GM18951 (cell line): Measurements from ENCODE around the gene LENG1.

Experiments used
- POLR2A ChIP-seq: IDR thresholded peaks from 4 replicates; pipeline ENCODE4 v1.6.1; 2011; ENCODE audit warnings: mild to moderate bottlenecking; ENCODE audit not compliant: insufficient read length, insufficient read depth; ENCODE audit errors: extremely low read depth
- in situ Hi-C: fragments of 300-500 bp; cut with MboI; formaldehyde crosslinking; loops from one replicate; pipeline ENCODE4 v1.12.0; 2022; ENCODE audit warnings: low sequenced_read_pairs, mixed read lengths, inconsistent platforms; ENCODE audit not compliant: unreplicated experiment

LENG1 gene

DNA sequence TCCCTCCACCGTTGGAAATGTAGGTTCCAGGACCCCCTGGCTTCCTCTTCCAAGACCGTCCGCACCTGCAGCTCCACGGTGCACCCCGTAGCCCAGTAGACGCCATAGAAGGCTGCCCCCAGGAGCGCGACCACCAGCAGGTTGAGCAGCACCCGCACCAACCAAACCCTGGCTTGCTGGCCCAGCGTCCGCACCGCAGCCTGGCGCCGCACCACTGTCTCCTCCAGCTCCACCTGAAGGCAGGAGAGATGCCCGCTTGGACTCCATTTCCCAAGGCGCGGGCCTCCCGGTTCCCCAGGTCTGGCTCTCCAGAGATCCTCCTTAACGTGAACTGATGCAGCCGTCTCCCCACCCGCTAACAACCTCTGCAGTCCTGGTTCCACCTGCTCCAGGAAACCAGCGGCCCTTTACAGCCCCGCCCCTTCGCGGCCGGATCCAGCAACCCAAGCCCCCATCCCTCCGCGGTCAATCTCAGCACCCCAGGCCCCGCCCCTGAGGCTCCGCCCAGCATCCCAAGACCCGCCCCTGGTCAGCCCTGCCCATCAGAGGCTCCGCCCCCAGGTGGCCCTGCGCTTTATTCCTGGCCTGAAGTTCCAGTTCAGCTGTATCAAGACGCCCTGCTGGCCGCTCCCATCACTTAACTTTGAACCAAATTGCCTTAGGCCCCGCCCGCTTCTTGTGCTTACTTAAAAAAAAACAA, 5.0 kb upstream of the LENG1 start:
- TF ChIP-seq POLR2A = no peak
- in situ Hi-C loops = no loop called here

DNA sequence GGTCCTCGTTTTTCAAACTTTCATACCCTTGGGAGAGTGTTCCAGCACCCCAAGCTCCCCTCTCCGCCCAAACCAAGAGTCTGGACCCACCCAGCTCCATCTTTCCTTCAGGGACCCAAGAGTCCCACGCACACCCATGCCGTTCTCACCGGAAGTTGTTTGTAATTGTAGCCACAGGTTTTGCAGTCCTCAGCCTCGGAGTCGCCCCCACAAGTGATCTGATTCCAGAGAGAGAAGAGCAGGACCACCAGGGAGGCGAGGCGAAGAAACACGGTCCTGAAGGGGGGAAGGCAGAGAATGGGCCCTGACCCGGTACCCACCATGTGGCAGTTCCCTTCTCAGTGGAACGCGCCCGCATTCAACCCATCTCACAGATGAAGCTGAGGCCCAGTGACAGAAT, 3.4 kb upstream of the LENG1 start:
- in situ Hi-C loops = no loop called here
- no peak for TF ChIP-seq POLR2A

DNA sequence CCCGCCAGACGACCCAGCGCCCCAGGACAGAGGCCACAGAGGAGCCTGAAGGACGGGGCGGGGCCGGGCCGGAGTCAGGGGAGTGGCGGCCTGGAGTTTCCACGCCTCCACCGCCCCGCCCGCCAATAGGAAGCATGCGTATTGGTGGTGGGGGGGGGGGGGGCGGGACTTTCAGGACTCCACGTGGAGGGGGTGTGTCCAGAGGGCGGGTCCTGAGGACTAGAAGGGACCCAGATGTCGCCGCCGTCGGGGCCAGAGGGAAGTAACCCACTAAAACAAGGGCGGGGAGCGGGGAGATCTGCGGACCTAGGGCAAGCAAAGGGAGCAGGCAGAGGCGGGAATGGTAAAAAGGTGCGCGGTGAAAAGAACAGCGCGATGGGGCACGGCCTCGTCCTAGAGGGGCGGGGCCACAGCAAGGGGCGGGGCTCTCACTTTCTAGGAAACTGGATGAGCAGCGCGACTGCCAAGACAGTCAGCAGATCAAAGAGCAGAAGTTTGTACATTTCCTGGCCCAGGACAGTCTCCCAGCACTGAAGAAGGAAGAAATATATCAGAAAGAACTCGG, 2.8 kb upstream of the LENG1 start:
- no peak for TF ChIP-seq POLR2A
- in situ Hi-C loops = no loop called here

DNA sequence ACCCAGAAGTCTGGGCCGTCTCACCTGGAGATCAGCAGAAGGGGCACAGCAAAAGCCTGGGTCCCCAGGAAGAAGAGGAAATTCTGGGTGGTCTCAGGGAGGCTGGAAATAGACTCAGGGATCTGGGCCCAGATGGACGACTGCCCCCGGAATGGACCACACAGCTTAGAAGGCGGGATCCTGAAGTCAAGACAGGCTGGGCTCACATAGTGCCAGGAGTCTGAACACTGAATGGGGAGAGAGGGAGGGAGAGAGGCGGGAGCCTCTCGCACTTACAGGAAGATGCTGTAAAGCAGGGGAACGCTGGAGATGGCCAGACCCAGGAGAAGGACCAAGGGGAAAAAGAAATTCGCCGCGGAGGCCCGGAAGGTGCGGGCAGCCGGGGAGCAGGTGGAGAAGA, 1.3 kb upstream of the LENG1 start:
- in situ Hi-C loops = no loop called here
- no peak for TF ChIP-seq POLR2A

DNA sequence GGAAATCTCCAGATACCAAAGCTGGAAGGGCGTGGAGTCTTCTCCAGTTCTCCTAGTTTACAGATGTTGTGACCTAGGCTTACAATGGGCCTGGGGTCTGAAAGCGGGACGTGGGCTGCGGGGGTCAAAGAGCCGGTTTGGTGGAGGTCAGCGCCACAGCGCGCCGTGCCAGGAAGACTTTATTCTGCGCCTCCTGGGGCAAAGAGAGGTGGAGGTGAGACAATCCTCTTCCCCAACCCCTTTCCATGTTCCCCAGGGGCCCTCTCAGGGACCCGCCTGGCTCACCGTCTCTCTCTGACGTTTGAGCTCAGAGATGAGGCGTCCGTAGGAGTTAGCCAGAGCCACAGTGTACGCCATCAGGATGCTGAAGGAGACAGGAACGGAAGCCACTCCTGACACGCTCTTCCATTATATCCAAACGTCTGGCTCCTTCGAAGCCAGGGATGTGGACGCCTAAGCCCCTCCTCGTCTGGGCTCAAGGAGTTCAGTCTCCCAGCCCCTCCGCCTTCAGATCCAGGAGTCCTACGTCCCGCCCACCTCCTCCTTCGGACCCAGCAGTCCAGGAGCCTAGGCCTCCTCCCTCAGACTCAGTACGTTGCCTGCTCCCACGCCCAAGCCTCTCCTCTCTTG, 776 bp upstream of the LENG1 start:
- TF ChIP-seq POLR2A = no peak
- in situ Hi-C loops = no loop called here

DNA sequence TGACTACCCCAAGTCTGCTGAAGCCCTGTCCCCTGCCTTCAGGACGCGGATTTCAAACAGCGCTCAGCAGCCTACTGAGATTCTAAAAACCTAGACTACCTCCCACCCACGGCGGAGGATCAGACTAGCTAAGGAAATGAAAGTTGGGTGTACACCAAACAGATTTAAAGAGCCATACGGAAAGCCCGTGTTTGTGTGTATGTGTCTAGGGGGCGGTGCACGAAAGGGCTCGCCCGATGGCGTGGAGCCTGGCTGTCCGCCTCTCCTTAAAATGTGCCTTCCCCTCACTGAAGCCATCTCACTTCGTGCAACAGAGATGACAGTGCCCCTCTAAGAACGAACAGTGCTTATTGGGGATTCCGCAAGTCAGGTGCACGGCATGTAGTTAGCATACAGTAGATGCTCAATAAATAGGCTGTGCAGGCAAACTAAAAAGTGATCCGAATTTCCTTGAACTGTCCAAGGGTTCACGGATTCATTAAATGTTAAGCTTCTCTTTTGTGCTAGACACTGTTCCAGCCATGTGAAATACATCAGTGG, 639 bp downstream of the LENG1 start:
- no peak for TF ChIP-seq POLR2A
- in situ Hi-C loops = no loop called here

DNA sequence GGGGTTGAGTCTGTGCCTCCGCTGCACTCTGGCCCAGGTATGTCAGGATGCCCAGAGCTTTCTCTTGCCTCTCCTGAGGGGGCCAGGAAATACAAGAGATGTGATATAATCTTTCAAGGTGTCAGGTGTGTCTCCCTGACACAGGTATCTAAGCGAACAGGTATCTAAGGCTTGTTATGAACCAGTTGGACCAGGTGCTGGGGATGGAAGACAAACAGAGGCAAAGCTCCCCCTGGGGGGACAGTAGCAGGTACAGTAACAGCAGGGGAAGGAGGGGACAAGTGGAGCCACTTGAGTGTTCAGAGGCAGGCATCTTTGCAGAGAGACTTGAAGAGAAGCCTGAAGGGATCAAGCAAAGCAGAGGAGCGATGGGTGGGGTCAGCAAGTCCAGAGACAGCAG, 2.6 kb downstream of the LENG1 start:
- in situ Hi-C loops = no loop called here
- TF ChIP-seq POLR2A = no peak

DNA sequence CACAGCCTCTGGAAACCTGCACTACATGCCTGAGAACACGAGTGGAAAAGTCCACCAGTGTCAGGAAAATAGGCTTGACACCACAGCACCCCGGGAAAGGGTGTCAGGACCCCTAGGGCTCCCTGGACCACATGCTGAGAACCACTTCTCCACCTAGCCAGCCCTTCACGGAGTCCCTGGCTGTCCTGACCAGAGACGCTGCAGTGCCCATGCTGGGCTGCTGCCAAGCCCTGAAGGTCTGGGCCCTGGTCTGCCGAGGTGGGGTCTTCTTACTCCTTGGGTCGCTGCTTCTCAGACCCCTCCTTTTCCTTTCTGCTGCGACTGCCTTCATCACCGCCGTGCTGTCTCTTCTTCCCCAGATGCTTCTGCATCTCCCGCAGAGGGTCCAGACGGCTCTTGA, 3.0 kb downstream of the LENG1 start:
- in situ Hi-C loops = no loop called here
- TF ChIP-seq POLR2A = no peak

DNA sequence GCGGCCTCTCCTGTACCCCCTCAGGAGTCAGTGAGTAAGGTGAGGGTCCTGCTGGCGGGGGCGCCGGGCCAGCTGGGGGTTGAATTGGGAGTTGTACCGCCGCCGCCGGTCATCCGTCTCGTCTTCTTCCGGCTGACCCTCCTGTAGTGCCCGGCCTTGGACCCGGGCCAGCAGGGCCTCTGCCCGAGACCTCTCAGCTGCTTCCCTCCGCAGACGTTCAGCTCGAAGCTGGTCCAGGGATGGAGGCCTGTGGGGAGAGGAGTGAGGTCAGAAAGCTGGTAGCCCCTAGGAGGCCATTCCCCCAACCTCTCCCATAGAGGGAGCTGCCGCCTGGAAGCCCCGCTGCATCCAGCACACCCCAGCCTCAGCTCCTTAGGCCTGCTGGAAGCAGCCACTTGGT, 3.8 kb downstream of the LENG1 start:
- no peak for TF ChIP-seq POLR2A
- in situ Hi-C loops = no loop called here

DNA sequence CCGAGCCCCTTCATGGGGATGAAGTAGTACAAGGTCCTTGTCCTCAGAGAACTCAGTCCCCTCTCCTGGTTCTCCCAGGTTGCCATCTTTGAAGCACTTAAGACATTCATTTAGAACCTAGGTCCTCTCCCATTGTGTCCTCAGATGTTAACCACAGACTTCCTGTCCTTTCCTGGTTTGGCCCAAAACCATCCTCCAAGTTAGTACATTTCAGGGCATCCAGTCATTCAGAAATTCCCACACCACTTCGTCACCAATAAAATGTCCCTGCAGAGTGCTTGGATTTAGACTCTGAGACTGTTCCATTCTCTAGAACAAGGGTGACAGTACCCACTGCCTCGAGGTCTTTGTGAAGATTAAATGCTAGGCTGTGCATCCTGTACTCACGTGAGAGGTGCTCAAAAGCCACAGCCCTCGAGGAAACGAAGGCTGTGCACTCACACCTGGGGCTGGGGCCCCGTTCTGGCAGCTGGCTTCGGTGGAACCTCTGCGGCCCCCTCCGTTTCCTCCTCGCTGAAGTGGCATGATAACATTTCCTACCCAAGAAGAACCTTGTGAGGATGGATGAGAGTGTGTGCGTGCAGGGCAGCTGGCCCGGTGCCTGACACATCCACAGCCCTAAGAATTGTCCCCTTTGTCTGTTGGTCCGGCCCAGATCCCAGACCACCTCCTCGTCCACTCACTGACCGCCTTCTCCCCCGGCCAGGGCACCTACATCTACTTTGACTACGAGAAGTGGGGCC, 4.7 kb downstream of the LENG1 start:
- TF ChIP-seq POLR2A = no peak
- in situ Hi-C loops = no loop called here

DNA sequence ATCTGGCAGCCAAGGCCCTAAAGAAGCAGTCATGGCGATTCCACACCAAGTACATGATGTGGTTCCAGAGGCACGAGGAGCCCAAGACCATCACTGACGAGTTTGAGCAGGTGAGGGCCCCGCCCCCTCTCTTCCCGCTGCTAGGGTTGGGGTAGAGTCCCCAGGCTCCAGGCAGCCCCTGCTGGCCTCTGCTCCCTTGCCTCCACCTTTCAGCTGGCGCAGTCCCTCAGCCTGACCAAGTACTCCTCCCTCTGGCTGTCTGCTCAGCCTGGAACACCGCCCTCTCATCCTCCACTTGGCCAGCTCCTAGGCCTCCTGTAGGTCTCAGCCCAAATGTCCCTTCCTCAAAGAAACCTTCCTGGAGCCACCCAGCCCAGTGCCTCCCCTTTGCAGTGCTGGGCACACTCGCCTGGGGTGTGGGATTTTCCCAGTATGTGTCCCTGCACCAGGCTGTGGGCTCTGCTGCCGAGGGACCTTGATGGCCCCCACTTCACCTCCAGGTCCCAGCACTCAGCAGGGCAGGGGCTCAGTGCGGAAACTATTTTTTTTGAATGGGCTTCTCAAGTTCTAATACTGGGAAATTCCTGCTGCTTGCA, 5.7 kb downstream of the LENG1 start:
- in situ Hi-C loops = no loop called here

DNA sequence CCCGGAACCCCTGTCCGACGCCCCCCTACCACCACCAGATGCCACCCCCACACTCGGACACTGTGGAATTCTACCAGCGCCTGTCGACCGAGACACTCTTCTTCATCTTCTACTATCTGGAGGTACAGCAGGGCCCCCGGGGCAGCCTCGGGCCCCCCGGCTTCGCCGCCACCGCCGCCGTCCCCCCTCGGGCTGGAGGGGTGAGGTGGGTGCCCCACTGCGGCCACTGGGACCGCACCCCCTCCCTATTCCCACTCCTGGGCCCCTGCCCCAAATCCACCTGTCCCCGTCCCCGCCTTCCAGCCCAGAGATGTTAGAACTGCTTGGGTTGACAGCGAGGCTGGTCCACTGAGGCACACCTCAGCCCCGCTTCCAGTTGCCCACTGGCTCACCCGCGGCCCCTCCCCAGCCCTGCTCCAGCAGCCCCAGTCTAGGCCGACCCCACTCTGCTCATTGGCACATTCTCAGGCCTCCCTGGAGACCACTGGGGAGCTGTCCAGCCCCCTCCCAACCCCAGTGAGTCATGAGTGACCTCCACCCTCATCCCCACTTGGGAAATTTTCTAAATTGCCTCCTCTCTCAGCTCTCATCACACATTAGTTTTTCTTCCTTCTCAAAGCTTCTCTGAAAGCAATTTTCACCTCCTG, 6.5 kb downstream of the LENG1 start:
- in situ Hi-C loops = no loop called here
- TF ChIP-seq POLR2A = no peak

More for the DNA sequence above, 5.7 kb downstream of the LENG1 start:
- TF ChIP-seq POLR2A = no peak
